ENCODE data around the gene LRP4. TPM values are rescaled to one million over a fixed set of nuclear protein-coding genes. Genes with fewer than 3 reads are reported as not detected.
A peak's percentile ranks its signal among the peaks of the same experiment; 100 is the strongest.

LRP4 gene
- total RNA-seq, 5 donors from 2014 or later (not counting 1 experiment from before 2014, with no cell fraction given): 0.06 to 0.26 (median 0.13) TPM; not detected in 2

DNA sequence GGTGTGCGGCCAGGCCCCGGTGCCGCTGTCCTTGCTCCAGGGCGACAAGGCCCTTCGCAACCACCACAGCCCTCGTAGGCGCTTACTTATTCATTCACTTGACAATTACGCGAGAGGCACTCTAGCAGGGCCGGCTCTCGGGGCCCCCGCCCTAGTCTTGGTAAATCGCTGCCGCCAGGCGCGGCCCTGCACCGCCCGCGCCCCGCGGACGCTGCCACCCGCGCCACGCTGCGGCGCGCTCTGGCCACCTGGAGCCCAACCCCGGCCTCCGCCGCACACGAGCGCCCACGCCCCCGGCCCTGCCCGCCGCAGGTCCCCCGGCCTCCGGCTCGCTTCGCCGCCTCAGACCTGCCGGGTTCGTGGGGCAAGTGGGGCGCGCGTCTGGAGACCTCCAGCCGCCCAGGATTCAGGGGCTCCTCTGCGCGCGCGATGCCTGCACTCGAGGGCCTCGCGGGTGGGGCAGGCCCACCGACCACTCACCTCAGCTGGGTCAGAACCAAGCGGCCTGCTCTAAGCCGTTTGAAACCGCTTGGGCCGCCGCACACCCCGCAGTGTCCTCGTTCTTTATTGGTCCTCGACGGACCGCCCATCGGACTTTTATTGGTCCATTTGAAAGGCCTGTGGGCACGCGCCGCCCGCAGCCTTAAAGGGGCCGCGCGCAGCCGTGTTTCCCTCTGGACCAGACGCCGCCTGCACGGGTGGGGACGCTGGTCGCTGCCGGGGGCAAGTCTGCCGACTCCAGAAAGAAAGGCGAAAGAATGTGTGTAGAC is 72.4 kb downstream of the LRP4 start, which contains the start of gene CKAP5:
TSS of gene CKAP5 (minus strand) at position 541 of the 770 bp plus-strand sequence. CDS start 25,049 bp downstream, outside the sequence.
- CTCF ChIA-PET: interaction anchor here (0.9 to 1.1 kb wide), 2 partner anchors 19 to 20 kb away, joined by 3 read pairs; no protein-coding TSS in a partner anchor

DNA sequence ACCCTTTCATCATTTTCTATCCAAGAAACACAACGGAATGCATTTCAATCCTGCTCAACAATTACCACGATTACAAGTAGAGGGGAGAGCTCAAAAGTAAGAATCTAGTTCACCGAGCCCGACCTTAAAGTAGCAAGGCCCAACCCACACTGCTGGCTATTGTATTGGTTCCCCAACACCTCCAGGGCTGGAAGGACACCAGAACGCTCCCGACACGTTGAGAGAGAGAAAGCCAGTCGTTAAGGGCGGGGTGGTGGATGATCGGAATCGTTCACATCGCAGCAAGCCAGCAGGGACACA is 73.0 kb downstream of the LRP4 start:
- Histone ChIP-seq H3K4me1 (ENCODE audit: control insufficient read depth in 1 of 2, extremely low read depth in 1 of 2, insufficient read depth in 2 of 2, low read length in 2 of 2) (peaks cover 13 to 17% of the 10 kb centered on the region in 2 experiments), H3K9me3 (no peaks in the 10 kb centered on the region), H3K27me3 (replicated peaks in 1 of 2; ENCODE audit: control insufficient read depth in 2 of 2, extremely low read depth in 1 of 2, insufficient read depth in 2 of 2, low read length in 1 of 2) (no peaks in the 10 kb centered on the region), H3K27ac (ENCODE audit: low read length) (peak overlapping the region; percentile 66), H3K4me3 (ENCODE audit: control insufficient read depth in 1 of 2, extremely low read depth in 1 of 2, low read length in 1 of 2) (peak overlapping the region; percentile 77 to 87), H3K36me3 (ENCODE audit: control insufficient read depth in 2 of 2, extremely low read depth in 1 of 2, insufficient read depth in 1 of 2, low read length in 1 of 2) (no peaks in the 10 kb centered on the region)
- ChIA-PET POLR2A (no interaction called here), CTCF (interaction anchor here in 1 of 2 donors (0.7 to 0.9 kb wide), 2 partner anchors 14 to 255 kb away, joined by 3 read pairs; no protein-coding TSS in a partner anchor)
- Mint-ChIP-seq H3K27me3 (no peaks in the 10 kb centered on the region), H3K9me3 (no peaks in the 10 kb centered on the region), H3K36me3 (no peaks in the 10 kb centered on the region), H3K4me1 (peaks cover 34 to 50% (median 47%) of the 10 kb centered on the region in 3 donors), H3K4me3 (peak overlapping the region; percentile 84 to 92 (median 86)), H3K27ac (peak overlapping the region; percentile 59 to 90)
- 0% methylated on average over 8 of the region's 12 CpGs for WGBS (ENCODE audit: insufficient coverage)
- DNase-seq (no peak), ATAC-seq (replicated peaks in 1 of 4) (peak in 1 of 4 experiments; percentile 28)

More for the DNA sequence above, 72.4 kb downstream of the LRP4 start, which contains the start of gene CKAP5:
- POLR2A ChIA-PET: interaction anchor here in 1 of 2 donors (1.0 kb wide), 1 partner anchor 20 kb away, joined by 3 read pairs; no protein-coding TSS in a partner anchor
- Mint-ChIP-seq H3K27ac (peak within 1 kb of the TSS; percentile 90 to 93), H3K36me3 (no peaks in the 10 kb centered on the region), H3K27me3 (no peaks in the 10 kb centered on the region), H3K4me1 (peaks cover 34 to 47% (median 44%) of the 10 kb centered on the region in 3 donors), H3K4me3 (peak within 1 kb of the TSS; percentile 92 to 98 (median 95)), H3K9me3 (no peaks in the 10 kb centered on the region)
- no peaks in the 10 kb centered on the region for H3K27me3 ChIP-seq (replicated peaks in 1 of 2; ENCODE audit: control insufficient read depth in 2 of 2, extremely low read depth in 1 of 2, insufficient read depth in 2 of 2, low read length in 1 of 2)
- peak within 1 kb of the TSS; percentile 66 for H3K27ac ChIP-seq (ENCODE audit: low read length)
- DNase-seq (peak; percentile 62 to 90 (median 79)), ATAC-seq (replicated peaks in 1 of 4) (peak; percentile 94 to 95 (median 94))
- peak within 1 kb of the TSS; percentile 77 to 87 for H3K4me3 ChIP-seq (ENCODE audit: control insufficient read depth in 1 of 2, extremely low read depth in 1 of 2, low read length in 1 of 2)
- under 1% methylated on average over 79 of the region's 83 CpGs for WGBS (ENCODE audit: insufficient coverage)
- H3K4me1 ChIP-seq (ENCODE audit: control insufficient read depth in 1 of 2, extremely low read depth in 1 of 2, insufficient read depth in 2 of 2, low read length in 2 of 2): peaks cover 13 to 17% of the 10 kb centered on the region in 2 experiments
- H3K9me3 ChIP-seq: no peaks in the 10 kb centered on the region
- no peaks in the 10 kb centered on the region for H3K36me3 ChIP-seq (ENCODE audit: control insufficient read depth in 2 of 2, extremely low read depth in 1 of 2, insufficient read depth in 1 of 2, low read length in 1 of 2)

DNA sequence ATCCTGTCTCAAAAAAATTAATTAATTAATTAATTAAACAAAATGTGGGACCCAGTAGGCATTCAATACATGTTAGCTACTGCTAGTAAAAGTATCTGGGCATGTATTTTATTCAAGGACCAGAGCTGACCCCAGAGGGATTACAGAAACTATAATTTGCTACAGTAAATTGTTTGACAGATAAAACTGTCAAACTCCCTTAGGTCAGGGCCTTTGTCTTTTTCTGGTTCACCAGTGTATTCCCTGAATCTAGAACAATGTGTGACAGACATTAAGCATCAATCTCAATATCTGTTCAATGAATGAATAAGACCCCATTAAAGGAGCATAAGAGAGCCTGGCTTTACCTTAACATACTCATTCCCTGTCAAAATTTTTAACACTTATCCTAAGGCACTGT is 78.2 kb downstream of the LRP4 start:
- CTCF ChIA-PET: no interaction called here
- H3K4me3 ChIP-seq (ENCODE audit: control insufficient read depth in 1 of 2, extremely low read depth in 1 of 2, low read length in 1 of 2): no peak overlapping the region
- no peaks in the 10 kb centered on the region for H3K36me3 Mint-ChIP-seq

GRCh38 chr11:46838501-46838900 is 79.8 kb downstream of the LRP4 start:
- WGBS (ENCODE audit: insufficient coverage): 100% methylated on average over 1 of the region's 6 CpGs
- Histone ChIP-seq H3K27ac (ENCODE audit: low read length) (no peak overlapping the region), H3K4me3 (ENCODE audit: control insufficient read depth in 1 of 2, extremely low read depth in 1 of 2, low read length in 1 of 2) (no peak overlapping the region), H3K36me3 (ENCODE audit: control insufficient read depth in 2 of 2, extremely low read depth in 1 of 2, insufficient read depth in 1 of 2, low read length in 1 of 2) (no peaks in the 10 kb centered on the region), H3K9me3 (no peaks in the 10 kb centered on the region), H3K4me1 (ENCODE audit: control insufficient read depth in 1 of 2, extremely low read depth in 1 of 2, insufficient read depth in 2 of 2, low read length in 2 of 2) (peaks cover 0 to 5% of the 10 kb centered on the region in 2 experiments), H3K27me3 (replicated peaks in 1 of 2; ENCODE audit: control insufficient read depth in 2 of 2, extremely low read depth in 1 of 2, insufficient read depth in 2 of 2, low read length in 1 of 2) (no peaks in the 10 kb centered on the region)
- DNase-seq (no peak), ATAC-seq (replicated peaks in 1 of 4) (no peak)
- Mint-ChIP-seq H3K27ac (no peak overlapping the region), H3K4me3 (no peak overlapping the region), H3K27me3 (no peaks in the 10 kb centered on the region), H3K36me3 (no peaks in the 10 kb centered on the region), H3K9me3 (no peaks in the 10 kb centered on the region), H3K4me1 (peaks cover 41 to 57% (median 52%) of the 10 kb centered on the region in 3 donors)
- ChIA-PET CTCF (interaction anchor here in 1 of 2 donors (0.5 kb wide), 1 partner anchor 508 kb away, joined by 6 read pairs; no protein-coding TSS in a partner anchor), POLR2A (no interaction called here)

More for the DNA sequence above, 78.2 kb downstream of the LRP4 start:
- no peaks in the 10 kb centered on the region for H3K27me3 Mint-ChIP-seq
- H3K4me1 Mint-ChIP-seq: peaks cover 52 to 70% (median 68%) of the 10 kb centered on the region in 3 donors
- DNase-seq (no peak), ATAC-seq (replicated peaks in 1 of 4) (no peak)
- Histone ChIP-seq H3K27me3 (replicated peaks in 1 of 2; ENCODE audit: control insufficient read depth in 2 of 2, extremely low read depth in 1 of 2, insufficient read depth in 2 of 2, low read length in 1 of 2) (no peaks in the 10 kb centered on the region), H3K36me3 (ENCODE audit: control insufficient read depth in 2 of 2, extremely low read depth in 1 of 2, insufficient read depth in 1 of 2, low read length in 1 of 2) (no peaks in the 10 kb centered on the region), H3K9me3 (no peaks in the 10 kb centered on the region), H3K4me1 (ENCODE audit: control insufficient read depth in 1 of 2, extremely low read depth in 1 of 2, insufficient read depth in 2 of 2, low read length in 2 of 2) (peaks cover 8 to 12% of the 10 kb centered on the region in 2 experiments), H3K27ac (ENCODE audit: low read length) (no peak overlapping the region)
- POLR2A ChIA-PET: no interaction called here
- H3K27ac Mint-ChIP-seq: no peak overlapping the region
- H3K4me3 Mint-ChIP-seq: no peak overlapping the region
- no peaks in the 10 kb centered on the region for H3K9me3 Mint-ChIP-seq

GRCh38 chr11:46837860-46838259 is 80.5 kb downstream of the LRP4 start:
- Histone ChIP-seq H3K4me3 (ENCODE audit: control insufficient read depth in 1 of 2, extremely low read depth in 1 of 2, low read length in 1 of 2) (no peak overlapping the region), H3K27ac (ENCODE audit: low read length) (no peak overlapping the region), H3K4me1 (ENCODE audit: control insufficient read depth in 1 of 2, extremely low read depth in 1 of 2, insufficient read depth in 2 of 2, low read length in 2 of 2) (peaks cover 0 to 5% of the 10 kb centered on the region in 2 experiments), H3K9me3 (no peaks in the 10 kb centered on the region), H3K36me3 (ENCODE audit: control insufficient read depth in 2 of 2, extremely low read depth in 1 of 2, insufficient read depth in 1 of 2, low read length in 1 of 2) (no peaks in the 10 kb centered on the region), H3K27me3 (replicated peaks in 1 of 2; ENCODE audit: control insufficient read depth in 2 of 2, extremely low read depth in 1 of 2, insufficient read depth in 2 of 2, low read length in 1 of 2) (no peaks in the 10 kb centered on the region)
- peaks cover 35 to 53% (median 50%) of the 10 kb centered on the region in 3 donors for H3K4me1 Mint-ChIP-seq
- ATAC-seq (replicated peaks in 1 of 4) (no peak), DNase-seq (no peak)
- CTCF ChIA-PET: no interaction called here
- POLR2A ChIA-PET: no interaction called here
- H3K9me3 Mint-ChIP-seq: no peaks in the 10 kb centered on the region
- no peak overlapping the region for H3K4me3 Mint-ChIP-seq
- H3K36me3 Mint-ChIP-seq: no peaks in the 10 kb centered on the region
- H3K27me3 Mint-ChIP-seq: no peaks in the 10 kb centered on the region
- H3K27ac Mint-ChIP-seq: no peak overlapping the region

DNA sequence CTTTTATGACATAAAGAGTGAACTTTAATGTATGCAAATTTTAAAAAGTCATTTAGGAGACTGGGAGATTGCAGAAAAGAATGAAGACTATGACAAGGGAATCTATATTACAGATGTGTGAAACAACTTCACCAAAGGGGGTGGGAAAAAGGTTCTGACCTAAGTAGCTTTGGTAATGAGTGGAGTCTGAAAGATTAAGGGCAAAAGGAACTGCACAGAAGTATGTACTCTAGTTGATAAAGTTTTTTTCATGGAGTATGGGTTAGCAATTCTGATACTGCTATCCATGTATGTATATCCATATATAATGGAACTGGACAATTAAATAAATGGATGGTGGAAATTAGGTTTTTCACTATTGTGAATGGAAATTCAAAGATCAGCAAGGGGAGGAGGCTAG is 81.5 kb downstream of the LRP4 start:
- POLR2A ChIA-PET: no interaction called here
- Mint-ChIP-seq H3K27me3 (no peaks in the 10 kb centered on the region), H3K4me1 (peaks cover 34 to 48% (median 47%) of the 10 kb centered on the region in 3 donors), H3K9me3 (no peaks in the 10 kb centered on the region), H3K27ac (no peak overlapping the region), H3K36me3 (no peaks in the 10 kb centered on the region), H3K4me3 (no peak overlapping the region)
- Histone ChIP-seq H3K27me3 (replicated peaks in 1 of 2; ENCODE audit: control insufficient read depth in 2 of 2, extremely low read depth in 1 of 2, insufficient read depth in 2 of 2, low read length in 1 of 2) (no peaks in the 10 kb centered on the region), H3K4me1 (ENCODE audit: control insufficient read depth in 1 of 2, extremely low read depth in 1 of 2, insufficient read depth in 2 of 2, low read length in 2 of 2) (peaks cover 0 to 5% of the 10 kb centered on the region in 2 experiments), H3K36me3 (ENCODE audit: control insufficient read depth in 2 of 2, extremely low read depth in 1 of 2, insufficient read depth in 1 of 2, low read length in 1 of 2) (no peaks in the 10 kb centered on the region), H3K9me3 (no peaks in the 10 kb centered on the region), H3K4me3 (ENCODE audit: control insufficient read depth in 1 of 2, extremely low read depth in 1 of 2, low read length in 1 of 2) (no peak overlapping the region), H3K27ac (ENCODE audit: low read length) (no peak overlapping the region)
- DNase-seq (no peak), ATAC-seq (replicated peaks in 1 of 4) (no peak)
- CTCF ChIA-PET: no interaction called here
